GM13976 (cell line): ENCODE data around the gene CD82.

Experiments
- DNase-seq: peaks from one replicate; pipeline ENCODE4 v3.0.0; 2012; ENCODE audit warnings: low spot score
- in situ Hi-C: fragments of 300-500 bp; cut with MboI; formaldehyde crosslinking; loops from one replicate; pipeline ENCODE4 v1.12.0; 2022; ENCODE audit warnings: low sequenced_read_pairs, mixed read lengths, inconsistent platforms; ENCODE audit not compliant: unreplicated experiment
- TF ChIP-seq, protein P1 (sequence below): IDR thresholded peaks from 2 replicates; pipeline ENCODE4 v1.5.1; 2012; ENCODE audit warnings: borderline replicate concordance, mild to moderate bottlenecking; ENCODE audit not compliant: insufficient read depth; ENCODE audit errors: extremely low read depth, missing control alignments, control extremely low read depth

Gene CD82

DNA sequence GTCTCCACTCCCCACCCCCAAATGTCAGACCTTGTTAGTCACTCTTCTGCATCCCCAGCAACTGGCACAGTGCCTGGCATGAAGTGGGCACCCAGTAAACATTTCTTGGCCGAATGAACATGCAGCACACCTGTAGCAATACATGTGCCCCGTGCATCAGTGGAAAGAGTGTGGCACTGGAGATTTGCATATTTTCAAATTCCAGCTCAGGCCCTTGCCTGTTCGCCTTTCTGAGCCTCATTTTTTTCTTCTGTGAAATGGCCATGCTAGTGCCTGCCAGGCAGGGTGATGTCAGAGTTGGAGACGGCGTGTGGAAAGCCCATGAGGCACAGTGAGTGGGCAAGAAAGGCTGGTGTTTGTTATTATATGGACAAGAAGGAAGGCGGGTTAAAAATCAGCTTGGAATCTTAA is 38.7 kb downstream of the CD82 start:
- TF ChIP-seq, protein P1, sequence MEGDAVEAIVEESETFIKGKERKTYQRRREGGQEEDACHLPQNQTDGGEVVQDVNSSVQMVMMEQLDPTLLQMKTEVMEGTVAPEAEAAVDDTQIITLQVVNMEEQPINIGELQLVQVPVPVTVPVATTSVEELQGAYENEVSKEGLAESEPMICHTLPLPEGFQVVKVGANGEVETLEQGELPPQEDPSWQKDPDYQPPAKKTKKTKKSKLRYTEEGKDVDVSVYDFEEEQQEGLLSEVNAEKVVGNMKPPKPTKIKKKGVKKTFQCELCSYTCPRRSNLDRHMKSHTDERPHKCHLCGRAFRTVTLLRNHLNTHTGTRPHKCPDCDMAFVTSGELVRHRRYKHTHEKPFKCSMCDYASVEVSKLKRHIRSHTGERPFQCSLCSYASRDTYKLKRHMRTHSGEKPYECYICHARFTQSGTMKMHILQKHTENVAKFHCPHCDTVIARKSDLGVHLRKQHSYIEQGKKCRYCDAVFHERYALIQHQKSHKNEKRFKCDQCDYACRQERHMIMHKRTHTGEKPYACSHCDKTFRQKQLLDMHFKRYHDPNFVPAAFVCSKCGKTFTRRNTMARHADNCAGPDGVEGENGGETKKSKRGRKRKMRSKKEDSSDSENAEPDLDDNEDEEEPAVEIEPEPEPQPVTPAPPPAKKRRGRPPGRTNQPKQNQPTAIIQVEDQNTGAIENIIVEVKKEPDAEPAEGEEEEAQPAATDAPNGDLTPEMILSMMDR: no peak
- DNase-seq: no peak
- in situ Hi-C loops: no loop called here

DNA sequence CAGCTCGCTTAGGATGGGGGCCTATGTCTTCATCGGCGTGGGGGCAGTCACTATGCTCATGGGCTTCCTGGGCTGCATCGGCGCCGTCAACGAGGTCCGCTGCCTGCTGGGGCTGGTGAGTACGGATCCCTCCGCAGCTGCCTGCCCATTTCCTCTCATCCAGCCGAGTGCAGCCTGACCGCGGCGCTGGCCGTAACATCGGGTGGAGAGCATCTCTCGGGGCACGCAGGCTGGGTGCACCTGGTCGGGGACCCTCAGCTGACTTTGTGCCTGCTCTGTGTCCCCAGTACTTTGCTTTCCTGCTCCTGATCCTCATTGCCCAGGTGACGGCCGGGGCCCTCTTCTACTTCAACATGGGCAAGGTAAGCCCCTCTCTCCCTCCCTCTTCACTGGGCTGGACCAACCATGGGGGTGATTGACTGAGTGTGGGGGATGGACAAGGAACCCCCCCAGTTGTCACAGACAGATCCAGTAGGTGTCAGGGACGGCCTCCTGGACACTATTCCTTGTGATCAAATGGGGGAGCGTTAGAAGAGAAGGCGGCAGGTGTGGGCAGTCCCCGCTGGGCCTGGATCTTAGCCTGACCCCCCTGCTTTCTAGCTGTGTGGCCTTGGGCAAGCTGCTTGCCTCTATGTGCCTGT is 39.7 kb downstream of the CD82 start:
- in situ Hi-C loops: loop anchor here (5.0 kb wide), 1 partner anchor 38 kb away; the partner anchor contains the start of gene CD82
- TF ChIP-seq, protein P1: no peak
- DNase-seq: no peak

DNA sequence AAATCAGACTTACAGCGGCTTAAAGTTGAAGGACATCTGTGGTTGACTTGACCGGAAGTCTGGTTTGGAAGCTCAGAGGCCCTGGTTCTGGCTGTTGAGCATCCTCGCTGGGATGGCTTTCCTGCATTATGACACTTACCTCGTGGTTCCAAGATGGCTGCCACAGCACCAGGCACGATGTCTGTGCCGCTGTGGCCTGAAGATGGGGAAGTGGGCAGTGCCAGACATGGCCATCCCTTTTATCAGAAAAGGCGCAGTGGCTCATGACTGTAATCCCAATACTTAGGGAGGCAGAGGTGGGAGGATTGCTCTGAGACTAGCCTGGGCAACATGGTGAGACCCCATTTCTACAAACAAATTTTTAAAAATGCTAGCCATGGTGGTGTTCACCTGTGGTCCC is 40.5 kb downstream of the CD82 start:
- in situ Hi-C loops: loop anchor here (5.0 kb wide), 1 partner anchor 39 kb away; the partner anchor contains the start of gene CD82
- TF ChIP-seq, protein P1: no peak

DNA sequence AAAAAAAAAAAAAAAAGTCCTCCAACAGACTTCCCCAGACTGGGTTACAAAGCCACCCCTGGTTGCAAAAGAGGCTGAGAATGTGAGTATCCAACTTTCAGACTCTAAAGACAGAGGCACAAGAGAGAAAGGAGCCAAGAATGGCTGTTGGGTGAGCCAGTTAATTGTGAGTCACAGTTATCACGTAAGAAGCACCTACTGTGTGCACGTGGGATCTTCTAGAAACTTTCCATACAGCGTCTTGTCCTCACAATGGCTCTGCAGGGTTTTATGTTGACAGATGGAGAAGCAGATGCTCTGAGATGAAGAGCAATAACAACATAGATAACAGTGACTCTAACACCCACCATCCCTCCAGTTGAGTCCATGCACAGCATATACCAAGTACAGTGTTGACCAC is 41.0 kb downstream of the CD82 start:
- DNase-seq: no peak
- in situ Hi-C loops: loop anchor here (5.0 kb wide), 1 partner anchor 39 kb away; the partner anchor contains the start of gene CD82
- TF ChIP-seq, protein P1: no peak

More for the DNA sequence above, 40.5 kb downstream of the CD82 start:
- no peak for DNase-seq

DNA sequence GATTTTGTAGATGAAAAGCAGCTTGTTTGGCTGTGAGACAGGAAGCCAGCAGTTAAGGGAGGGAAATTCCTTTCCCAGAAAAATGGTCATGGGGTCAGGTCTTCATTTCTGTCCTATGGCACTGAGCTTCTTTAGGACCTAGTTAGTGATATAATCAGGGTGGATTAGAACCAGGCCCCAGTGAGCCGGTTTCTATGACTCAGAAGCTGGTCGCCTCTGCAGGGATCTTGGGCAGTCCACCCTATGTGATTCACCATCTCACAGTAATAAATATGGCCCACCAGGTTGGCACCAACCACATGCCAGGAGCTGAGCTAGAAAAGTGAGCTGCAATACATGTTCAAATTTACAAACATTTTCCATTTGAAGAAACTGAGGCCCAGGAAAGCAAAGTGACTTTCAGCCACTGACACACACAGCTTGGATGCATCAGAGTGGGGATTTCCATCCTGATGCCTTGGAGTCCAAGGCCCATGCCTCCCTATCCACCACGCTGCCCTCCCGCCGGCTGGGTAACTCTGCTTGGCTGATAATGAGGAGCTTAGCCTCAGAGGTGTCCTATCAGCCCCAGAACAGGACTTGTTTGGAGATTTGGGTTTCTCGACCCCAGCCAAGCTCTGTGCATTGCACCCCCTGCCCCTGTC is 42.0 kb downstream of the CD82 start:
- TF ChIP-seq, protein P1: no peak
- no peak for DNase-seq
- in situ Hi-C loops: loop anchor here (5.0 kb wide), 1 partner anchor 40 kb away; the partner anchor contains the start of gene CD82

DNA sequence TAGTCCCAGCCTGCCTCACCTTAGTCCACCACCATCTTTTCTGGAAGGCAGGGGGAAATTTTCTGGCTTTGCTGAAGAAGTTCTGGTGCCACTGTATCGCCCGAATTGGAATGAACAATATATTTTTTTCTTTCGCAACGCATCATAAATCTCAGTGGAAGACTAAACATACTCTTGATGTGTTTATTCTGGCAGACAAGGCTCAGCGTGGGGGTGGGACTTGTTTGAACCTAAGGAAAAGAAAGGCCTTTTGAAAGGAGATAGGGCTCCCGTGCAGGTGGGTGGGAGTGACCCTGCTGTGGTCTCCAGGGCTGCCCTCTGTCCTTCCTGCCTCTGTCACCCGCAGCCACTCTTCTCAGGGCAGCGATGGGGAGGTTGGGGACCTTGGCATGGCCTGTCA is 42.5 kb downstream of the CD82 start:
- in situ Hi-C loops: loop anchor here (5.0 kb wide), 1 partner anchor 41 kb away; the partner anchor contains the start of gene CD82
- DNase-seq: no peak
- TF ChIP-seq, protein P1: no peak
